A549 treated with CORT108297 at 1 μM for 4 hours (cell line): ENCODE results near the gene ECE1. TPM values are rescaled to one million over a fixed set of nuclear protein-coding genes. Genes with fewer than 3 reads are reported as not detected.

Experiments
- total RNA-seq: library from RNA; stranded (reverse); fragments of 200-300 nt; extraction: Qiagen RNA extraction; gene quantifications from 5 replicates; pipeline ENCODE4 v1.2.3, GENCODE V29; 2022

Gene ECE1
- 50.3 to 69.2 TPM (median 60.6 TPM) in 5 replicates for total RNA-seq

DNA sequence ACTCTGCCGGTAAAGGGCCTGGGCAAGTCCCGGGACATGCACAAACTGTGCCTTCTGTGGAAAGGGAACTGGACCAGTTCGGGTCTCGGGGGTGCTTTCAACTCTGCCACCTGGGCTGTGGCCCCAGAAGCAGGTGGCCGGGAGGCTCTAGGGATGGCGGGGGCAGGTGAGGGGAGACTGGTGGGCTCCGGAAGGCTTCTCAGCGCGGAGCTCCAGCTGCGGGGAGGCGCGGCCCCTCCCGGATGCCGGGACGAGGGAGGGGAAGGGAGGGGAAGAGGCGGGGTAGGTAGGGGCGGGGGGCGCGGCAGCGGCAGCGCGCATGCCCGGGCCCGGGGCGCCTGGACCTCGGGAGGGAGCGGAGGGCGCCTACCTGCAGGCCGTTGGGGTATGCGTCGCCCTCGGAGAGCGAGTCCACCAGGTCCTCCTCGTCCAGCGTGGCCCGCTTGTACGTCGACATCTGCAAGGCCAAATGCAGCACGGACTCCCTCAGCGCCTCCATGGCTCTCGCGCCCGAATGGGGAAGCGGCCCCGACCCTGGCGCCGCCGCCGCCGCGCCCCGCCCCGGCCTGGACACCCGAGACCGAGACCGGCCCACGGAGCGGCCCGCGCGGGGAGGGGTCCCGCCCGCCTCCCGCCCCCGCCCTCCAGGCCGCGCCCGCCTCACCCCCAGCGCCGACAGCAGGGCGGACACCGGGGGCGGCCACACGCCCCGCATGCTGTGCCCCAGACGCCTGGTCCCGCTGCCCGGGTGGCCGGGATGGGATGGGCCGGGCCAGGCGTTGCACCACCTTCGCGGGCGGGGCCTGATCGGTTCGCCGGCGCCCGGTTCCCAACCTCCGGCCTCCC is at the start of gene ECE1:
ECE1 (minus strand) TSS at position 764 of the 846 bp plus-strand sequence; CDS start at position 715, 49 bp downstream.

GRCh38 chr1:21176586-21177555 is 113.4 kb downstream of the ECE1 start, which contains the start of gene EIF4G3:
EIF4G3 (minus strand) TSS chr1:21176897; CDS start chr1:21002742, 174,155 bp downstream.

Other genes with a start within 250 kb of the ECE1 start
- 16.8 to 22.9 TPM (median 20.4 TPM) in 5 replicates for gene EIF4G3, start 113.6 kb downstream of the ECE1 start, total RNA-seq
- gene NBPF3, start 149.7 kb upstream of the ECE1 start, total RNA-seq = 5.4 to 6.9 TPM (median 6.0 TPM) in 5 replicates
- 0.12 to 0.30 TPM (median 0.22 TPM) in 5 replicates for gene ALPL, start 219.0 kb upstream of the ECE1 start, total RNA-seq